Uterus (tissue), 4 donors: ENCODE results near the gene NABP2. TPM values are rescaled to one million over a fixed set of nuclear protein-coding genes. Genes with fewer than 3 reads are reported as not detected.

Experiments used
- DNase-seq, 2 donors: peaks; one replicate each; pipeline ENCODE4 v3.0.0-alpha.2; 2019 to 2020
- H3K27ac ChIP-seq, 2 donors: fragments of 200-600 bp; sonication (generic); 1 replicate in 1 of 2; 2 replicates in 1 of 2; pipeline ENCODE4 v1.5.1; 2016 to 2018
- H3K27me3 ChIP-seq, 2 donors: fragments of 200-600 bp; sonication (generic); one replicate each; pipeline ENCODE4 v1.5.1; 2018 to 2019; ENCODE audit warnings: control low read depth in 1 of 2
- H3K36me3 ChIP-seq, 2 donors: fragments of 200-600 bp; sonication (generic); one replicate each; pipeline ENCODE4 v1.5.1; 2019; ENCODE audit warnings: control low read depth in 1 of 2
- H3K4me1 ChIP-seq, 2 donors: fragments of 200-600 bp; sonication (generic); one replicate each; pipeline ENCODE4 v1.5.1; 2018 to 2019; ENCODE audit warnings: control low read depth in 1 of 2
- H3K4me3 ChIP-seq, 2 donors: fragments of 200-600 bp; sonication (generic); 1 replicate in 1 of 2; 2 replicates in 1 of 2; pipeline ENCODE4 v1.5.1; 2018 to 2019; ENCODE audit warnings: mild to moderate bottlenecking in 1 of 2
- H3K9me3 ChIP-seq, 2 donors: fragments of 200-600 bp; sonication (generic); one replicate each; pipeline ENCODE4 v1.5.1; 2019; ENCODE audit warnings: control low read depth in 1 of 2
- CTCF ChIP-seq, 4 experiments: fragments of 200-600 bp in 2 of 4; fragments of 450-650 bp in 2 of 4; sonication (generic) in 2 of 4; IDR thresholded peaks; one replicate each; pipeline ENCODE4 v1.5.1; 2016 to 2019; ENCODE audit warnings: antibody characterized with exemption in 4 of 4, mild to moderate bottlenecking in 2 of 4, moderate library complexity in 1 of 4
- POLR2A ChIP-seq, 2 donors: fragments of 450-650 bp; IDR thresholded peaks; one replicate each; pipeline ENCODE4 v1.6.1; 2016; ENCODE audit warnings: antibody characterized with exemption in 2 of 2, mild to moderate bottlenecking in 1 of 2, moderate library complexity in 1 of 2
- intact Hi-C: fragments of 100-400 bp; cut with DNase I; formaldehyde crosslinking; loops from one replicate; pipeline ENCODE4 v1.15.1; 2023; ENCODE audit warnings: low total_unique reads
- total RNA-seq, 4 donors: library from RNA; depleted of rRNA in 3 of 4; stranded (reverse); fragments of >200 nt in 3 of 4; gene quantifications; one replicate each; pipeline versions ENCODE4 v1.1.0 to v1.2.4, GENCODE V29; 2014 to 2023
- donor health status: DM: yes; HTN: yes; CAD: no.

Gene NABP2
- total RNA-seq, 4 donors from 2014 or later: 5.0 to 28.4 (median 12.2) TPM

GRCh38 chr12:56236985-56237384 is 12.8 kb downstream of the NABP2 start:
- Histone ChIP-seq H3K27me3 (no peaks in the 10 kb centered on the region), H3K4me1 (no peaks in the 10 kb centered on the region), H3K4me3 (no peak overlapping the region), H3K27ac (no peak overlapping the region), H3K36me3 (no peaks in the 10 kb centered on the region), H3K9me3 (no peaks in the 10 kb centered on the region)
- no peak for DNase-seq
- TF ChIP-seq POLR2A (IDR thresholded peaks at IDR 0.05) (no peak), CTCF (IDR thresholded peaks at IDR 0.05) (no peak)
- intact Hi-C loops: no loop called here

- DNase-seq: no peak
- Histone ChIP-seq H3K4me1 (no peaks in the 10 kb centered on the region), H3K27me3 (no peaks in the 10 kb centered on the region), H3K27ac (no peak overlapping the region), H3K36me3 (no peaks in the 10 kb centered on the region), H3K4me3 (no peak overlapping the region), H3K9me3 (no peaks in the 10 kb centered on the region)
- no peak for TF ChIP-seq CTCF (IDR thresholded peaks at IDR 0.05)
- no peak for TF ChIP-seq POLR2A (IDR thresholded peaks at IDR 0.05)
- intact Hi-C loops: no loop called here
Observed at GRCh38 chr12:56237552-56237951, 13.4 kb downstream of the NABP2 start.

GRCh38 chr12:56241424-56242303 is 17.5 kb downstream of the NABP2 start:
- no peaks in the 10 kb centered on the region for H3K4me1 ChIP-seq
- TF ChIP-seq POLR2A (IDR thresholded peaks at IDR 0.05) (no peak), CTCF (IDR thresholded peaks at IDR 0.05) (no peak)
- no peaks in the 10 kb centered on the region for H3K36me3 ChIP-seq
- H3K27ac ChIP-seq: no peak overlapping the region
- no peak for DNase-seq
- intact Hi-C loops: no loop called here
- no peak overlapping the region for H3K4me3 ChIP-seq
- no peaks in the 10 kb centered on the region for H3K9me3 ChIP-seq
- no peaks in the 10 kb centered on the region for H3K27me3 ChIP-seq

GRCh38 chr12:56242986-56243385 is 18.8 kb downstream of the NABP2 start:
- no peaks in the 10 kb centered on the region for H3K36me3 ChIP-seq
- TF ChIP-seq POLR2A (IDR thresholded peaks at IDR 0.05) (no peak), CTCF (IDR thresholded peaks at IDR 0.05) (no peak)
- no peak overlapping the region for H3K4me3 ChIP-seq
- H3K27ac ChIP-seq: no peak overlapping the region
- no peaks in the 10 kb centered on the region for H3K4me1 ChIP-seq
- no peak for DNase-seq
- no peaks in the 10 kb centered on the region for H3K27me3 ChIP-seq
- intact Hi-C loops: no loop called here
- no peaks in the 10 kb centered on the region for H3K9me3 ChIP-seq

GRCh38 chr12:56243731-56244181 is 19.6 kb downstream of the NABP2 start:
- no peak overlapping the region for H3K27ac ChIP-seq
- DNase-seq: no peak
- no peaks in the 10 kb centered on the region for H3K36me3 ChIP-seq
- no peaks in the 10 kb centered on the region for H3K4me1 ChIP-seq
- no peaks in the 10 kb centered on the region for H3K27me3 ChIP-seq
- no peak overlapping the region for H3K4me3 ChIP-seq
- H3K9me3 ChIP-seq: no peaks in the 10 kb centered on the region
- no peak for TF ChIP-seq POLR2A (IDR thresholded peaks at IDR 0.05)
- no peak for TF ChIP-seq CTCF (IDR thresholded peaks at IDR 0.05)
- intact Hi-C loops: no loop called here
